Glutamatergic neuron (in vitro differentiated cells): ENCODE data around the gene PSMD1. TPM values are rescaled to one million over a fixed set of nuclear protein-coding genes. Genes with fewer than 3 reads are reported as not detected.
"Not testable (repeated sequence)": the region's sequence is repeated elsewhere in the genome, so short reads cannot be mapped to it uniquely, and the experiment has no call there.

Experiments
- DNase-seq: peaks from one replicate; pipeline ENCODE4 v3.0.0; 2022
- H3K27ac Mint-ChIP-seq: one replicate; pipeline ENCODE4 v1.8.0; 2020; ENCODE audit warnings: mild to moderate bottlenecking, mixed read lengths, inconsistent platforms; ENCODE audit not compliant: unreplicated experiment
- H3K27me3 Mint-ChIP-seq: one replicate; pipeline ENCODE4 v1.8.0; 2020; ENCODE audit warnings: mild to moderate bottlenecking, moderate library complexity, mixed read lengths, inconsistent platforms; ENCODE audit not compliant: unreplicated experiment
- H3K36me3 Mint-ChIP-seq: one replicate; pipeline ENCODE4 v1.8.0; 2020; ENCODE audit warnings: mild to moderate bottlenecking, mixed read lengths, inconsistent platforms; ENCODE audit not compliant: unreplicated experiment
- H3K4me1 Mint-ChIP-seq: one replicate; pipeline ENCODE4 v1.8.0; 2020; ENCODE audit warnings: mild to moderate bottlenecking, low read depth, mixed read lengths, inconsistent platforms; ENCODE audit not compliant: unreplicated experiment
- H3K4me3 Mint-ChIP-seq: one replicate; pipeline ENCODE4 v1.8.0; 2020; ENCODE audit warnings: mild to moderate bottlenecking, mixed read lengths, inconsistent platforms; ENCODE audit not compliant: unreplicated experiment
- H3K9me3 Mint-ChIP-seq: one replicate; pipeline ENCODE4 v1.8.0; 2020; ENCODE audit warnings: mild to moderate bottlenecking, moderate library complexity, mixed read lengths, inconsistent platforms; ENCODE audit not compliant: unreplicated experiment
- CTCF ChIP-seq: fragments of 200-600 bp; sonication (generic); IDR thresholded peaks from one replicate; pipeline ENCODE4 v1.5.0; 2021; ENCODE audit not compliant: partially characterized antibody, unreplicated experiment
- total RNA-seq: library from RNA; stranded (reverse); fragmentation: NEBNext Ultra II Directional; extraction: Animal tissue kit (Norgen Biotek cat#: 25700); gene quantifications from one replicate; pipeline ENCODE4 v1.2.1, GENCODE V29; 2021; ENCODE audit not compliant: unreplicated experiment

The PSMD1 gene
- total RNA-seq, 1 donor from 2014 or later: 126 TPM

- peaks cover 5% of the 10 kb centered on the region for H3K9me3 Mint-ChIP-seq
- no peak overlapping the region for H3K4me3 Mint-ChIP-seq
- DNase-seq: peak; percentile 27
- peaks cover 27% of the 10 kb centered on the region for H3K4me1 Mint-ChIP-seq
- peaks cover 27% of the 10 kb centered on the region for H3K36me3 Mint-ChIP-seq
- H3K27me3 Mint-ChIP-seq: peaks cover 8% of the 10 kb centered on the region
- H3K27ac Mint-ChIP-seq: no peak overlapping the region
- TF ChIP-seq CTCF: no peak
Measured at GRCh38 chr2:231099918-231100317, 43.3 kb downstream of the PSMD1 start.

- H3K9me3 Mint-ChIP-seq, DNase-seq, H3K27ac Mint-ChIP-seq, H3K4me3 Mint-ChIP-seq, H3K27me3 Mint-ChIP-seq: not testable (repeated sequence)
- H3K36me3 Mint-ChIP-seq: peaks cover 27% of the 10 kb centered on the region
- H3K4me1 Mint-ChIP-seq: peaks cover 26% of the 10 kb centered on the region
Measured at GRCh38 chr2:231100321-231100720, 43.7 kb downstream of the PSMD1 start.

GRCh38 chr2:231100990-231101389 is 44.3 kb downstream of the PSMD1 start:
- no peak for DNase-seq
- Mint-ChIP-seq H3K27ac (no peak overlapping the region), H3K27me3 (peaks cover 6% of the 10 kb centered on the region)

GRCh38 chr2:231102772-231103171 is 46.1 kb downstream of the PSMD1 start:
- H3K4me3 Mint-ChIP-seq: no peak overlapping the region

More at GRCh38 chr2:231100990-231101389, 44.3 kb downstream of the PSMD1 start:
- H3K36me3 Mint-ChIP-seq: peaks cover 27% of the 10 kb centered on the region
- peaks cover 5% of the 10 kb centered on the region for H3K9me3 Mint-ChIP-seq
- no peak for TF ChIP-seq CTCF
- peaks cover 22% of the 10 kb centered on the region for H3K4me1 Mint-ChIP-seq
- no peak overlapping the region for H3K4me3 Mint-ChIP-seq

GRCh38 chr2:231104115-231104713 is 47.5 kb downstream of the PSMD1 start:
- Mint-ChIP-seq H3K4me3 (no peak overlapping the region), H3K9me3 (peaks cover 3% of the 10 kb centered on the region), H3K36me3 (peaks cover 21% of the 10 kb centered on the region), H3K4me1 (no peaks in the 10 kb centered on the region), H3K27me3 (peaks cover 4% of the 10 kb centered on the region), H3K27ac (no peak overlapping the region)
- peak; percentile 50 for TF ChIP-seq CTCF
- DNase-seq: peak; percentile 63

More at GRCh38 chr2:231102772-231103171, 46.1 kb downstream of the PSMD1 start:
- DNase-seq: no peak
- Mint-ChIP-seq H3K36me3 (peaks cover 27% of the 10 kb centered on the region), H3K27me3 (peaks cover 6% of the 10 kb centered on the region), H3K9me3 (peaks cover 3% of the 10 kb centered on the region), H3K4me1 (peaks cover 7% of the 10 kb centered on the region), H3K27ac (no peak overlapping the region)
- TF ChIP-seq CTCF: no peak
